HEK293 (cell line): Measurements from ENCODE around the gene DPYD.

Experiments used
- CTCF ChIA-PET: fragments of 350-600 bp; formaldehyde crosslinking; extraction: SDS; loops from one replicate; lab custom pipeline; 2021; ENCODE audit warnings: antibody characterized with exemption; lab: Yijun Ruan, JAX
- POLR2A ChIA-PET: fragments of 300-600 bp; formaldehyde crosslinking; extraction: SDS; loops from one replicate; lab custom pipeline; 2020; ENCODE audit warnings: antibody characterized with exemption, inconsistent platforms; lab: Yijun Ruan, JAX
- H3K27ac ChIP-seq: fragments of 200-500 bp; sonication (Bioruptor generic); 2 replicates; pipeline ENCODE4 v1.5.1; 2014; ENCODE audit warnings: low read depth, low read length, control low read depth, inconsistent platforms; ENCODE audit errors: extremely low read depth
- H3K36me3 ChIP-seq, 2 experiments: fragments of 200-500 bp in 1 of 2; sonication (Bioruptor generic) in 1 of 2; 1 replicate in 1 of 2; 2 replicates in 1 of 2; pipeline ENCODE4 v1.5.1; 2014 to 2017; ENCODE audit warnings: inconsistent platforms in 2 of 2, low read length in 2 of 2; ENCODE audit not compliant: control insufficient read depth in 2 of 2, insufficient read depth in 1 of 2
- H3K4me1 ChIP-seq: fragments of 200-500 bp; sonication (Bioruptor generic); 2 replicates; pipeline ENCODE4 v1.5.1; 2014; ENCODE audit warnings: mild to moderate bottlenecking, low read length, inconsistent platforms; ENCODE audit not compliant: control insufficient read depth, insufficient read depth
- H3K4me3 ChIP-seq: 2 replicates; pipeline ENCODE4 v1.5.1; 2011; ENCODE audit warnings: low read depth, mild to moderate bottlenecking, control low read depth, low read length, moderate library complexity
- H3K9me3 ChIP-seq: fragments of 200-500 bp; sonication (Bioruptor generic); 2 replicates; pipeline ENCODE4 v1.5.1; 2014; ENCODE audit warnings: low read depth, low read length, inconsistent platforms; ENCODE audit not compliant: control insufficient read depth, insufficient read depth
- PRDM6 ChIP-seq: fragments of 450-650 bp; formaldehyde crosslinking; IDR thresholded peaks from 2 replicates; pipeline ENCODE4 v1.5.1; 2017; ENCODE audit warnings: missing biosample characterization, missing genetic modification characterization
- REPIN1 ChIP-seq: fragments of 450-650 bp; formaldehyde crosslinking; IDR thresholded peaks from 2 replicates; pipeline ENCODE4 v1.5.1; 2017; ENCODE audit warnings: missing biosample characterization, missing genetic modification characterization, low read depth
- ZBTB20 ChIP-seq: fragments of 450-650 bp; formaldehyde crosslinking; IDR thresholded peaks from 2 replicates; pipeline ENCODE4 v1.5.1; 2016; ENCODE audit warnings: missing biosample characterization, missing genetic modification characterization
- ZNF132 ChIP-seq: fragments of 450-650 bp; formaldehyde crosslinking; IDR thresholded peaks from 2 replicates; pipeline ENCODE4 v1.5.1; 2017; ENCODE audit warnings: missing biosample characterization, missing genetic modification characterization, borderline replicate concordance
- ZNF140 ChIP-seq: fragments of 450-650 bp; formaldehyde crosslinking; IDR thresholded peaks from 2 replicates; pipeline ENCODE4 v1.5.1; 2016; ENCODE audit warnings: missing biosample characterization, missing genetic modification characterization
- ZNF350 ChIP-seq: fragments of 450-650 bp; formaldehyde crosslinking; IDR thresholded peaks from 2 replicates; pipeline ENCODE4 v1.5.0; 2017; ENCODE audit warnings: missing biosample characterization, mild to moderate bottlenecking, missing genetic modification characterization
- ZNF366 ChIP-seq: fragments of 450-650 bp; formaldehyde crosslinking; conservative IDR thresholded peaks from 2 replicates; pipeline ENCODE4 v1.5.1; 2016; ENCODE audit warnings: missing biosample characterization, missing genetic modification characterization
- ZNF433 ChIP-seq: fragments of 450-650 bp; formaldehyde crosslinking; IDR thresholded peaks from 2 replicates; pipeline ENCODE4 v1.5.1; 2016; ENCODE audit warnings: missing biosample characterization, missing genetic modification characterization, low read depth
- ZNF549 ChIP-seq: fragments of 450-650 bp; IDR thresholded peaks from 2 replicates; pipeline ENCODE4 v1.5.1; 2018; ENCODE audit warnings: missing biosample characterization, missing genetic modification characterization, mild to moderate bottlenecking, inconsistent platforms, moderate library complexity
- ZNF610 ChIP-seq: fragments of 450-650 bp; formaldehyde crosslinking; IDR thresholded peaks from 2 replicates; pipeline ENCODE4 v1.5.1; 2016; ENCODE audit warnings: missing biosample characterization, missing genetic modification characterization, borderline replicate concordance
- ZNF654 ChIP-seq: fragments of 450-650 bp; formaldehyde crosslinking; IDR thresholded peaks from 2 replicates; pipeline ENCODE4 v1.5.1; 2016; ENCODE audit warnings: low read depth, missing biosample characterization, missing genetic modification characterization
- ZNF830 ChIP-seq: fragments of 450-650 bp; IDR thresholded peaks from 2 replicates; pipeline ENCODE4 v1.5.0; 2018; ENCODE audit warnings: missing biosample characterization, missing genetic modification characterization, low read depth, mild to moderate bottlenecking, moderate library complexity
- ZXDB ChIP-seq: fragments of 450-650 bp; formaldehyde crosslinking; IDR thresholded peaks from 2 replicates; pipeline ENCODE4 v1.5.1; 2016; ENCODE audit warnings: missing biosample characterization, missing genetic modification characterization
- TF ChIP-seq, protein P1 (sequence below): fragments of 450-650 bp; formaldehyde crosslinking; IDR thresholded peaks from 2 replicates; pipeline ENCODE4 v1.5.1; 2016; ENCODE audit warnings: missing biosample characterization, missing genetic modification characterization
- TF ChIP-seq, protein P2 (sequence below): fragments of 450-650 bp; formaldehyde crosslinking; IDR thresholded peaks from 2 replicates; pipeline ENCODE4 v1.5.1; 2016; ENCODE audit warnings: missing biosample characterization, missing genetic modification characterization
- TF ChIP-seq, protein P3 (sequence below): fragments of 450-650 bp; formaldehyde crosslinking; IDR thresholded peaks from 2 replicates; pipeline ENCODE4 v1.5.1; 2016; ENCODE audit warnings: missing biosample characterization, missing genetic modification characterization
- TF ChIP-seq, protein P4 (sequence below): fragments of 450-650 bp; formaldehyde crosslinking; conservative IDR thresholded peaks from 2 replicates; pipeline ENCODE4 v1.5.1; 2016; ENCODE audit warnings: low read depth, missing biosample characterization, missing genetic modification characterization

The DPYD gene

GRCh38 chr1:97781762-97782337 lies 139.0 kb downstream of the DPYD start (continued):
- TF ChIP-seq, protein P1, sequence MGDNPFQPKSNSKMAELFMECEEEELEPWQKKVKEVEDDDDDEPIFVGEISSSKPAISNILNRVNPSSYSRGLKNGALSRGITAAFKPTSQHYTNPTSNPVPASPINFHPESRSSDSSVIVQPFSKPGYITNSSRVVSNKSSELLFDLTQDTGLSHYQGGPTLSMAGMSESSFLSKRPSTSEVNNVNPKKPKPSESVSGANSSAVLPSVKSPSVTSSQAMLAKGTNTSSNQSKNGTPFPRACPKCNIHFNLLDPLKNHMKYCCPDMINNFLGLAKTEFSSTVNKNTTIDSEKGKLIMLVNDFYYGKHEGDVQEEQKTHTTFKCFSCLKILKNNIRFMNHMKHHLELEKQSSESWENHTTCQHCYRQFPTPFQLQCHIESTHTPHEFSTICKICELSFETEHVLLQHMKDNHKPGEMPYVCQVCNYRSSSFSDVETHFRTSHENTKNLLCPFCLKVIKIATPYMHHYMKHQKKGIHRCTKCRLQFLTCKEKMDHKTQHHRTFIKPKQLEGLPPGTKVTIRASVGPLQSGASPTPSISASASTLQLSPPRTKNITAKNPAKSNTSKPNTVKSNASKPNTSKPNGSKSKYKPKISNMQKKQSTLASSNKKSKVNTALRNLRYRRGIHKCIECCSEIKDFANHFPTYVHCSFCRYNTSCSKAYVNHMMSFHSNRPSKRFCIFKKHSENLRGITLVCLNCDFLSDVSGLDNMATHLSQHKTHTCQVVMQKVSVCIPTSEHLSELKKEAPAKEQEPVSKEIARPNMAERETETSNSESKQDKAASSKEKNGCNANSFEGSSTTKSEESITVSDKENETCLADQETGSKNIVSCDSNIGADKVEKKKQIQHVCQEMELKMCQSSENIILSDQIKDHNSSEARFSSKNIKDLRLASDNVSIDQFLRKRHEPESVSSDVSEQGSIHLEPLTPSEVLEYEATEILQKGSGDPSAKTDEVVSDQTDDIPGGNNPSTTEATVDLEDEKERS (tag by site-specific recombination): no peak
- TF ChIP-seq ZNF350 (no peak), ZNF140 (tag by site-specific recombination) (no peak), PRDM6 (tag by site-specific recombination) (no peak), ZNF366 (tag by site-specific recombination) (no peak), ZNF132 (tag by site-specific recombination) (no peak), REPIN1 (tag by site-specific recombination) (no peak), ZNF830 (no peak), ZNF549 (tag by site-specific recombination) (no peak)
- TF ChIP-seq, protein P2, sequence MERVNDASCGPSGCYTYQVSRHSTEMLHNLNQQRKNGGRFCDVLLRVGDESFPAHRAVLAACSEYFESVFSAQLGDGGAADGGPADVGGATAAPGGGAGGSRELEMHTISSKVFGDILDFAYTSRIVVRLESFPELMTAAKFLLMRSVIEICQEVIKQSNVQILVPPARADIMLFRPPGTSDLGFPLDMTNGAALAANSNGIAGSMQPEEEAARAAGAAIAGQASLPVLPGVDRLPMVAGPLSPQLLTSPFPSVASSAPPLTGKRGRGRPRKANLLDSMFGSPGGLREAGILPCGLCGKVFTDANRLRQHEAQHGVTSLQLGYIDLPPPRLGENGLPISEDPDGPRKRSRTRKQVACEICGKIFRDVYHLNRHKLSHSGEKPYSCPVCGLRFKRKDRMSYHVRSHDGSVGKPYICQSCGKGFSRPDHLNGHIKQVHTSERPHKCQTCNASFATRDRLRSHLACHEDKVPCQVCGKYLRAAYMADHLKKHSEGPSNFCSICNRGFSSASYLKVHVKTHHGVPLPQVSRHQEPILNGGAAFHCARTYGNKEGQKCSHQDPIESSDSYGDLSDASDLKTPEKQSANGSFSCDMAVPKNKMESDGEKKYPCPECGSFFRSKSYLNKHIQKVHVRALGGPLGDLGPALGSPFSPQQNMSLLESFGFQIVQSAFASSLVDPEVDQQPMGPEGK: no peak
- TF ChIP-seq, protein P3, sequence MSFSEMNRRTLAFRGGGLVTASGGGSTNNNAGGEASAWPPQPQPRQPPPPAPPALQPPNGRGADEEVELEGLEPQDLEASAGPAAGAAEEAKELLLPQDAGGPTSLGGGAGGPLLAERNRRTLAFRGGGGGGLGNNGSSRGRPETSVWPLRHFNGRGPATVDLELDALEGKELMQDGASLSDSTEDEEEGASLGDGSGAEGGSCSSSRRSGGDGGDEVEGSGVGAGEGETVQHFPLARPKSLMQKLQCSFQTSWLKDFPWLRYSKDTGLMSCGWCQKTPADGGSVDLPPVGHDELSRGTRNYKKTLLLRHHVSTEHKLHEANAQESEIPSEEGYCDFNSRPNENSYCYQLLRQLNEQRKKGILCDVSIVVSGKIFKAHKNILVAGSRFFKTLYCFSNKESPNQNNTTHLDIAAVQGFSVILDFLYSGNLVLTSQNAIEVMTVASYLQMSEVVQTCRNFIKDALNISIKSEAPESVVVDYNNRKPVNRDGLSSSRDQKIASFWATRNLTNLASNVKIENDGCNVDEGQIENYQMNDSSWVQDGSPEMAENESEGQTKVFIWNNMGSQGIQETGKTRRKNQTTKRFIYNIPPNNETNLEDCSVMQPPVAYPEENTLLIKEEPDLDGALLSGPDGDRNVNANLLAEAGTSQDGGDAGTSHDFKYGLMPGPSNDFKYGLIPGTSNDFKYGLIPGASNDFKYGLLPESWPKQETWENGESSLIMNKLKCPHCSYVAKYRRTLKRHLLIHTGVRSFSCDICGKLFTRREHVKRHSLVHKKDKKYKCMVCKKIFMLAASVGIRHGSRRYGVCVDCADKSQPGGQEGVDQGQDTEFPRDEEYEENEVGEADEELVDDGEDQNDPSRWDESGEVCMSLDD (tag by site-specific recombination): no peak

DNA sequence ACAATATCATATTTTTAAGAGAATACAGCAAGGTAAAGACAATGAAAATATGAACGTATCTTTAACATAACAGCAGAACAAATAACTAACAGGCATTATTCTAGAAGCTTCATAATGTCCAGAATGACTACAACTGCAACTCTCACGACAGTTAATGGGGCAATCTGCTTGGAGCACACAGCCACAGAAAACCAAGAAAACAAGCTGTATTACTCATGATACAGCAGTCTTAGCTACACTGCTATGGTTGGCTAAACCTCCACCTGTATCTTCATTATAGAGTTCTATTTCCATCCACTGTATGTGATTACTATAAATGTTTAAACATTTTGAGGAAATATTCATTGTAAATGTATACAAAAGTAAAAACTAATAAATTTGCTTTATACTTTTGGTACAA lies 139.9 kb downstream of the DPYD start:
- H3K36me3 ChIP-seq: no peaks in the 10 kb centered on the region
- ChIA-PET CTCF (interaction anchor here (1.3 kb wide), 1 partner anchor 15 kb away, joined by 4 read pairs; no protein-coding TSS in a partner anchor), POLR2A (no interaction called here)
- H3K27ac ChIP-seq: no peak overlapping the region
- no peak overlapping the region for H3K4me3 ChIP-seq
- no peaks in the 10 kb centered on the region for H3K4me1 ChIP-seq
- no peaks in the 10 kb centered on the region for H3K9me3 ChIP-seq
- TF ChIP-seq ZNF433 (tag by site-specific recombination) (no peak), REPIN1 (tag by site-specific recombination) (no peak), ZNF610 (tag by site-specific recombination) (no peak), ZXDB (tag by site-specific recombination) (no peak), ZBTB20 (no peak), ZNF654 (tag by site-specific recombination) (no peak)
- TF ChIP-seq, protein P1 (tag by site-specific recombination): no peak
- TF ChIP-seq, protein P4, sequence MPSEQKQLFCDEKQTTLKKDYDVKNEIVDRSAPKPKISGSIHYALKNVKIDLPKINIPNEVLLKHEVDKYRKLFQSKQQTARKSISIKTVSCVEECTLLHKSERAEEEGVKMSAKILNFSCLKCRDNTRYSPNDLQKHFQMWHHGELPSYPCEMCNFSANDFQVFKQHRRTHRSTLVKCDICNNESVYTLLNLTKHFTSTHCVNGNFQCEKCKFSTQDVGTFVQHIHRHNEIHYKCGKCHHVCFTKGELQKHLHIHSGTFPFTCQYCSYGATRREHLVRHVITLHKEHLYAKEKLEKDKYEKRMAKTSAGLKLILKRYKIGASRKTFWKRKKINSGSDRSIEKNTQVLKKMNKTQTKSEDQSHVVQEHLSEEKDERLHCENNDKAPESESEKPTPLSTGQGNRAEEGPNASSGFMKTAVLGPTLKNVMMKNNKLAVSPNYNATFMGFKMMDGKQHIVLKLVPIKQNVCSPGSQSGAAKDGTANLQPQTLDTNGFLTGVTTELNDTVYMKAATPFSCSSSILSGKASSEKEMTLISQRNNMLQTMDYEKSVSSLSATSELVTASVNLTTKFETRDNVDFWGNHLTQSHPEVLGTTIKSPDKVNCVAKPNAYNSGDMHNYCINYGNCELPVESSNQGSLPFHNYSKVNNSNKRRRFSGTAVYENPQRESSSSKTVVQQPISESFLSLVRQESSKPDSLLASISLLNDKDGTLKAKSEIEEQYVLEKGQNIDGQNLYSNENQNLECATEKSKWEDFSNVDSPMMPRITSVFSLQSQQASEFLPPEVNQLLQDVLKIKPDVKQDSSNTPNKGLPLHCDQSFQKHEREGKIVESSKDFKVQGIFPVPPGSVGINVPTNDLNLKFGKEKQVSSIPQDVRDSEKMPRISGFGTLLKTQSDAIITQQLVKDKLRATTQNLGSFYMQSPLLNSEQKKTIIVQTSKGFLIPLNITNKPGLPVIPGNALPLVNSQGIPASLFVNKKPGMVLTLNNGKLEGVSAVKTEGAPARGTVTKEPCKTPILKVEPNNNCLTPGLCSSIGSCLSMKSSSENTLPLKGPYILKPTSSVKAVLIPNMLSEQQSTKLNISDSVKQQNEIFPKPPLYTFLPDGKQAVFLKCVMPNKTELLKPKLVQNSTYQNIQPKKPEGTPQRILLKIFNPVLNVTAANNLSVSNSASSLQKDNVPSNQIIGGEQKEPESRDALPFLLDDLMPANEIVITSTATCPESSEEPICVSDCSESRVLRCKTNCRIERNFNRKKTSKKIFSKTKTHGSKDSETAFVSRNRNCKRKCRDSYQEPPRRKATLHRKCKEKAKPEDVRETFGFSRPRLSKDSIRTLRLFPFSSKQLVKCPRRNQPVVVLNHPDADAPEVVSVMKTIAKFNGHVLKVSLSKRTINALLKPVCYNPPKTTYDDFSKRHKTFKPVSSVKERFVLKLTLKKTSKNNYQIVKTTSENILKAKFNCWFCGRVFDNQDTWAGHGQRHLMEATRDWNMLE (tag by site-specific recombination): no peak
